DND-41 (cell line): ENCODE results near the gene DIAPH2.

Experiments
- ATAC-seq: fragments of 200-7000 bp; cut with Tn5 transposase; 3 replicates; pipeline ENCODE4 v1.9.1; 2021; ENCODE audit warnings: low read depth; ENCODE audit not compliant: insufficient read depth
- DNase-seq: peaks from one replicate; pipeline ENCODE4 v3.0.0-alpha.2; 2020
- H2AFZ ChIP-seq: 2 replicates; pipeline ENCODE4 v1.6.0; 2012; ENCODE audit warnings: low read depth, low read length
- H3K27ac ChIP-seq: 2 replicates; pipeline ENCODE4 v1.5.1; 2012; ENCODE audit warnings: low read length, inconsistent platforms
- H3K27me3 ChIP-seq: fragments of 200-600 bp; sonication (generic); 2 replicates; pipeline ENCODE4 v1.6.0; 2012; ENCODE audit warnings: low read length, mild to moderate bottlenecking, inconsistent platforms; ENCODE audit not compliant: insufficient read depth, poor library complexity
- H3K36me3 ChIP-seq: 2 replicates; pipeline ENCODE4 v1.5.1; 2012; ENCODE audit warnings: low read length, inconsistent platforms; ENCODE audit not compliant: insufficient read depth
- H3K4me1 ChIP-seq: 2 replicates; pipeline ENCODE4 v1.5.1; 2012; ENCODE audit warnings: mild to moderate bottlenecking, low read length; ENCODE audit not compliant: insufficient read depth
- H3K4me2 ChIP-seq: 2 replicates; pipeline ENCODE4 v1.6.0; 2012; ENCODE audit warnings: mild to moderate bottlenecking, moderate library complexity, low read length, inconsistent platforms; ENCODE audit not compliant: insufficient read depth
- H3K4me3 ChIP-seq, 2 experiments: fragments of 200-600 bp in 1 of 2; shearing (Covaris generic) in 1 of 2; 2 replicates each; pipeline ENCODE4 v1.5.1; 2012 to 2016; ENCODE audit warnings: inconsistent platforms in 2 of 2, low read length in 2 of 2, mild to moderate bottlenecking in 2 of 2, low read depth in 1 of 2, moderate library complexity in 1 of 2
- H3K79me2 ChIP-seq: 2 replicates; pipeline ENCODE4 v1.6.0; 2012; ENCODE audit warnings: low read length, inconsistent platforms; ENCODE audit not compliant: insufficient read depth
- H3K9ac ChIP-seq: 2 replicates; pipeline ENCODE4 v1.6.0; 2012; ENCODE audit warnings: low read depth, mild to moderate bottlenecking, inconsistent platforms, low read length, moderate library complexity
- H3K9me3 ChIP-seq: 2 replicates; pipeline ENCODE4 v1.5.1; 2012; ENCODE audit warnings: low read length, moderate library complexity, mild to moderate bottlenecking, inconsistent platforms; ENCODE audit not compliant: insufficient read depth, severe bottlenecking
- H4K20me1 ChIP-seq: 2 replicates; pipeline ENCODE4 v1.6.0; 2012; ENCODE audit warnings: low read length; ENCODE audit not compliant: insufficient read depth
- EZH2 ChIP-seq: IDR thresholded peaks from 3 replicates; pipeline ENCODE4 v1.6.1; 2012; ENCODE audit warnings: borderline replicate concordance, low read depth, mild to moderate bottlenecking, moderate library complexity, low read length, inconsistent platforms; ENCODE audit not compliant: severe bottlenecking
- TF ChIP-seq, protein P1 (sequence below): IDR thresholded peaks from 2 replicates; pipeline ENCODE4 v1.5.1; 2012; ENCODE audit warnings: borderline replicate concordance, low read length, moderate library complexity, mild to moderate bottlenecking; ENCODE audit not compliant: poor library complexity, severe bottlenecking; ENCODE audit errors: extremely low read depth

The DIAPH2 gene

GRCh38 chrX:96687776-96688175 lies 3.1 kb downstream of the DIAPH2 start:
- TF ChIP-seq, protein P1, sequence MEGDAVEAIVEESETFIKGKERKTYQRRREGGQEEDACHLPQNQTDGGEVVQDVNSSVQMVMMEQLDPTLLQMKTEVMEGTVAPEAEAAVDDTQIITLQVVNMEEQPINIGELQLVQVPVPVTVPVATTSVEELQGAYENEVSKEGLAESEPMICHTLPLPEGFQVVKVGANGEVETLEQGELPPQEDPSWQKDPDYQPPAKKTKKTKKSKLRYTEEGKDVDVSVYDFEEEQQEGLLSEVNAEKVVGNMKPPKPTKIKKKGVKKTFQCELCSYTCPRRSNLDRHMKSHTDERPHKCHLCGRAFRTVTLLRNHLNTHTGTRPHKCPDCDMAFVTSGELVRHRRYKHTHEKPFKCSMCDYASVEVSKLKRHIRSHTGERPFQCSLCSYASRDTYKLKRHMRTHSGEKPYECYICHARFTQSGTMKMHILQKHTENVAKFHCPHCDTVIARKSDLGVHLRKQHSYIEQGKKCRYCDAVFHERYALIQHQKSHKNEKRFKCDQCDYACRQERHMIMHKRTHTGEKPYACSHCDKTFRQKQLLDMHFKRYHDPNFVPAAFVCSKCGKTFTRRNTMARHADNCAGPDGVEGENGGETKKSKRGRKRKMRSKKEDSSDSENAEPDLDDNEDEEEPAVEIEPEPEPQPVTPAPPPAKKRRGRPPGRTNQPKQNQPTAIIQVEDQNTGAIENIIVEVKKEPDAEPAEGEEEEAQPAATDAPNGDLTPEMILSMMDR = no peak
- no peak for TF ChIP-seq EZH2
- H3K36me3 ChIP-seq = no peaks in the 10 kb centered on the region
- H3K27ac ChIP-seq = no peak overlapping the region
- peaks cover 60% of the 10 kb centered on the region for H3K79me2 ChIP-seq
- H2AFZ ChIP-seq = no peak overlapping the region
- no peaks in the 10 kb centered on the region for H3K27me3 ChIP-seq
- H3K9me3 ChIP-seq = no peaks in the 10 kb centered on the region
- no peaks in the 10 kb centered on the region for H4K20me1 ChIP-seq
- DNase-seq (no peak), ATAC-seq (no peak)
- peaks cover 24% of the 10 kb centered on the region for H3K4me1 ChIP-seq
- H3K4me3 ChIP-seq = no peak overlapping the region
- H3K9ac ChIP-seq = no peak overlapping the region
- no peak overlapping the region for H3K4me2 ChIP-seq

DNA sequence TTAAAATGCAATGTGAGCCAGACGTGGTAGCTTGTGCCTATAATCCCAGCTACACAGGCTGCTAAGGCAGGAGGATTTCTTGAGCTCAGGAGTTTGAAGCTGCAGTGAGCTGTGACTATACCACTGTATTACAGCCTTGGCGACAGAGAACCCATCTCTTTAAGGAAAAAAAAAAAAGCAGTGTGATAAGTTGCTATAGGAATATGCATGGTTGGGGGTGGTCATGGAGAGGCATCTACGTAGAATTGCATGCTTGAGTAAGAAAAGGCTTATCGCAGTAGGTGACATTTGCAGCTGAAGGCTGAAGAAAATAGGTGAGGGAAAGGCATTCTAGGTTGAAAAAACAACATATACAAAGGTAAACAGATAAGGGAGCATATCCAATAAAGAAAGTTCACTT lies 4.1 kb downstream of the DIAPH2 start:
- Histone ChIP-seq H3K27me3 (no peaks in the 10 kb centered on the region), H3K9me3 (no peaks in the 10 kb centered on the region), H3K79me2 (peaks cover 66% of the 10 kb centered on the region), H3K4me1 (peaks cover 22% of the 10 kb centered on the region), H3K4me3 (no peak overlapping the region), H3K9ac (no peak overlapping the region), H2AFZ (no peak overlapping the region), H4K20me1 (no peaks in the 10 kb centered on the region), H3K27ac (no peak overlapping the region), H3K4me2 (no peak overlapping the region), H3K36me3 (no peaks in the 10 kb centered on the region)
- TF ChIP-seq, protein P1 = no peak
- TF ChIP-seq EZH2 = no peak
- DNase-seq (no peak), ATAC-seq (no peak)

DNA sequence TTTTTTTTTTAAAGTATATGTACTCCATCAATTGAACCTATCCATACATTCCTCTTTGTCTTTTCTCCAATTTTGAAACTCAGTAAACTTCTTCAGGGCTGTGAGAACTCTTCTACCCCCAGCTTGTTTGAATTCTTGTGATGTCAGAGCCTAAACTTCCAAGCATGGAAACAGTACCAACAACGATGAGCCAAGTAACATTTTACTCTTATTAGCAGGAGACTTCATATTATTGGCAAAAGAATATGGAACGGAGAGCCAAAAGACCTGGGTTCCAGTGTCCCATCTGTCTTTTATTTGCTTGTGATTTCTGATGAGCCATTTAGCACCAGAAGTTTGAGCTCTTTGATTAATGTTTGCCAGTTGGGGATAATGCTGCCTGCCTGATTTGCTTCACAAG lies 5.3 kb downstream of the DIAPH2 start:
- TF ChIP-seq, protein P1 = no peak
- no peak for TF ChIP-seq EZH2
- H3K9ac ChIP-seq = no peak overlapping the region
- H3K36me3 ChIP-seq = no peaks in the 10 kb centered on the region
- peaks cover 65% of the 10 kb centered on the region for H3K79me2 ChIP-seq
- no peaks in the 10 kb centered on the region for H4K20me1 ChIP-seq
- H3K4me1 ChIP-seq = peaks cover 16% of the 10 kb centered on the region; the same call in 1 of the 2 replicates
- H3K9me3 ChIP-seq = no peaks in the 10 kb centered on the region
- no peak overlapping the region for H3K27ac ChIP-seq
- H2AFZ ChIP-seq = no peak overlapping the region
- no peak overlapping the region for H3K4me2 ChIP-seq
- H3K4me3 ChIP-seq = no peak overlapping the region
- no peaks in the 10 kb centered on the region for H3K27me3 ChIP-seq
- ATAC-seq (no peak), DNase-seq (no peak)

GRCh38 chrX:96692454-96692853 lies 7.8 kb downstream of the DIAPH2 start:
- no peak overlapping the region for H3K27ac ChIP-seq
- peaks cover 3% of the 10 kb centered on the region; the same call in 1 of the 2 replicates for H3K36me3 ChIP-seq
- H3K4me2 ChIP-seq = no peak overlapping the region
- H2AFZ ChIP-seq = no peak overlapping the region
- TF ChIP-seq, protein P1 = no peak
- no peak for TF ChIP-seq EZH2
- no peak overlapping the region for H3K4me3 ChIP-seq
- no peak for ATAC-seq
- no peaks in the 10 kb centered on the region for H3K9me3 ChIP-seq
- H3K79me2 ChIP-seq = peaks cover 43% of the 10 kb centered on the region
- H3K4me1 ChIP-seq = no peaks in the 10 kb centered on the region
- H3K9ac ChIP-seq = no peak overlapping the region
- DNase-seq = no peak
- H4K20me1 ChIP-seq = no peaks in the 10 kb centered on the region
- no peaks in the 10 kb centered on the region for H3K27me3 ChIP-seq
